ENCODE measurements around the gene PRDM16.

The PRDM16 gene

GRCh38 chr1:3323021-3323795 is 254.2 kb downstream of the PRDM16 start:
- FAIRE-seq = no peak

GRCh38 chr1:3323796-3324703 is 255.0 kb downstream of the PRDM16 start:
- FAIRE-seq = no peak
- no peak for TF ChIP-seq CTCF (IDR thresholded peaks at IDR 0.05; ENCODE audit: insufficient read depth, missing control alignments)
- no peak for DNase-seq (ENCODE audit: insufficient read length, low spot score)

More at GRCh38 chr1:3323021-3323795, 254.2 kb downstream of the PRDM16 start:
- no peak for TF ChIP-seq CTCF (IDR thresholded peaks at IDR 0.05; ENCODE audit: insufficient read depth, missing control alignments)
- no peak for DNase-seq (ENCODE audit: insufficient read length, low spot score)

GRCh38 chr1:3324704-3325535 is 255.9 kb downstream of the PRDM16 start:
- no peak for TF ChIP-seq CTCF (IDR thresholded peaks at IDR 0.05; ENCODE audit: insufficient read depth, missing control alignments)
- DNase-seq (ENCODE audit: insufficient read length, low spot score) = no peak
- no peak for FAIRE-seq

GRCh38 chr1:3326516-3327388 is 257.7 kb downstream of the PRDM16 start:
- FAIRE-seq = no peak
- no peak for TF ChIP-seq CTCF (IDR thresholded peaks at IDR 0.05; ENCODE audit: insufficient read depth, missing control alignments)
- DNase-seq (ENCODE audit: insufficient read length, low spot score) = no peak

DNA sequence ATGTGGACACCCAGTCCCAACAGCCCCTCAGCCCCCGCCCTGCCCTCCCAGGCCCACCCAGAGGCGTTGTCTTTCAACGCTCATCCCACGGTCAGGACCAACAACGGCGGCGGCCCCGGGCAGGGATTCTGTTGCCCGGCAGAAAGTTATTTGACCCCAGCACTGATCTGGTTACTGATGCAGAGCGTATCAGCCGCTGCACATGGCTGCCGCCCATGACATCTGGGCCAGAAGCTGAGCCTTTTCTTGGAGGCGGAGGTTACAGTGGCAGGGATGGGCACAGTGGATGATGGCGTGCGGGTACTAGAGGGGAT is 258.3 kb downstream of the PRDM16 start:
- FAIRE-seq (no peak), DNase-seq (ENCODE audit: insufficient read length, low spot score) (no peak)
- no peak for TF ChIP-seq CTCF (IDR thresholded peaks at IDR 0.05; ENCODE audit: insufficient read depth, missing control alignments)

DNA sequence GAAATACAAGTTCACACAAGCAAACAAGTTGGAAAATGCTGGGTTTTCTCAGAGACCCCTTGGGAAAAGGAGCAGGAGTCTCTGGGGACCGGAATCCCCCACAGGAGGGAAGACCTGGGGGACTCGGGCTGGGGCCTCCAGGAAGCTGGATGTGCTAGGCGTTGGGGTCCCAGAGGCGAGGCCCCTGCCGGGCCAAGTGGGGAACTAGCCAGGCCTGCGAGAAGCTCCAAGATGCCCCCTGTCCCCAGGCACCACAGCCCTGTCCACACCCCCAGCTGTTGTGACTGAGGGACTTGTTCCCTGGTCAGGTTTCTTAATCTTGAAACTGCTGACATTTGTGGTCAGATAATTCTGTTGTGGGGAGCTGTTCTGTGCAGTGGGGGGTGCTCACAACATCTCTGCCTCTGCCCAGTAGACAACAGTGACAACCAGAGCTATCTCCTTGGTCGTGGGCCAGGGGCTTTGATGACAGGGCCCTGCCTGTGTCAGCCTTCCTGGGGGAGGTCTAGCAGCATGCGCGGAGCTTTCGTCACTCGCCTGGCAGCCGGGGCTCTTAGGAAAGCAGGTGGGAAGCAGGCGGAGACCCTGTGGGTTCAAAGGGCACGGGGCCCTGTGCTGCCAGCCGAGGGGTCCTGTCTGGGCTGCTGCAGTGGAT is 259.1 kb downstream of the PRDM16 start:
- no peak for TF ChIP-seq CTCF (IDR thresholded peaks at IDR 0.05; ENCODE audit: insufficient read depth, missing control alignments)
- no peak for DNase-seq (ENCODE audit: insufficient read length, low spot score)
- FAIRE-seq = no peak
